ENCODE data around the gene SERPINB5. TPM values are rescaled to one million over a fixed set of nuclear protein-coding genes. Genes with fewer than 3 reads are reported as not detected.
A peak's percentile ranks its signal among the peaks of the same experiment; 100 is the strongest.

Gene SERPINB5
- total RNA-seq, 6 donors from 2014 or later: 0.61 to 0.98 TPM; not detected in 4

DNA sequence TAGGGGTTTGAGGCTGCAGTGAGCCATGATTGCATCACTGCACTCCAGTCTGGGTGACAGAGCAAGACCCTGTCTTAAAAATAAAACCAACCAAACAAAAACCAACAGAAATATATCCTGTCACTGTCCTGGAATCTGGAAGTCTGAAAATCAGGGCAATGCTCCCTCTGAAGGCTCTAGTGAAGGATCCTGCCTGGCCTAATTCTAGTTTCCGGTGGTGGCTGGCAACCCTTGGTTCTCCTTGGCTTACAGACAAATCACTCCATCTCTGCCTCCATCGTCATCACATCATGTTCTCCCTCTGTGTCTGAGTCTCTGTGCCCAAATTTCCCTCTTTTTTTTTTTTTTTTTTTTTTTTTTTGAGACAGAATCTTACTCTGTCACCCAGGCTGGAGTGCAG is 38.6 kb upstream of the SERPINB5 start:
- no peak for ATAC-seq (ENCODE audit: low FRiP score in 2 of 2)
- no peaks in the 10 kb centered on the region for H3K9me3 ChIP-seq
- no peaks in the 10 kb centered on the region for H3K27me3 ChIP-seq
- no peak for DNase-seq
- no peaks in the 10 kb centered on the region for H3K4me1 ChIP-seq
- no peak overlapping the region for H3K27ac ChIP-seq
- WGBS, 2 donors: 51 to 71% methylated on average over 2 of the region's 2 CpGs
- TF ChIP-seq EP300 (IDR thresholded peaks at IDR 0.05) (no peak), POLR2AphosphoS5 (IDR thresholded peaks at IDR 0.05) (no peak), POLR2A (IDR thresholded peaks at IDR 0.05) (no peak)
- TF ChIP-seq, protein P1, sequence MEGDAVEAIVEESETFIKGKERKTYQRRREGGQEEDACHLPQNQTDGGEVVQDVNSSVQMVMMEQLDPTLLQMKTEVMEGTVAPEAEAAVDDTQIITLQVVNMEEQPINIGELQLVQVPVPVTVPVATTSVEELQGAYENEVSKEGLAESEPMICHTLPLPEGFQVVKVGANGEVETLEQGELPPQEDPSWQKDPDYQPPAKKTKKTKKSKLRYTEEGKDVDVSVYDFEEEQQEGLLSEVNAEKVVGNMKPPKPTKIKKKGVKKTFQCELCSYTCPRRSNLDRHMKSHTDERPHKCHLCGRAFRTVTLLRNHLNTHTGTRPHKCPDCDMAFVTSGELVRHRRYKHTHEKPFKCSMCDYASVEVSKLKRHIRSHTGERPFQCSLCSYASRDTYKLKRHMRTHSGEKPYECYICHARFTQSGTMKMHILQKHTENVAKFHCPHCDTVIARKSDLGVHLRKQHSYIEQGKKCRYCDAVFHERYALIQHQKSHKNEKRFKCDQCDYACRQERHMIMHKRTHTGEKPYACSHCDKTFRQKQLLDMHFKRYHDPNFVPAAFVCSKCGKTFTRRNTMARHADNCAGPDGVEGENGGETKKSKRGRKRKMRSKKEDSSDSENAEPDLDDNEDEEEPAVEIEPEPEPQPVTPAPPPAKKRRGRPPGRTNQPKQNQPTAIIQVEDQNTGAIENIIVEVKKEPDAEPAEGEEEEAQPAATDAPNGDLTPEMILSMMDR (IDR thresholded peaks at IDR 0.05): no peak
- no peak overlapping the region for H3K4me3 ChIP-seq
- no peaks in the 10 kb centered on the region for H3K36me3 ChIP-seq

GRCh38 chr18:63439334-63439733 is 37.4 kb upstream of the SERPINB5 start:
- Histone ChIP-seq H3K9me3 (no peaks in the 10 kb centered on the region), H3K4me3 (no peak overlapping the region), H3K4me1 (no peaks in the 10 kb centered on the region), H3K27ac (no peak overlapping the region), H3K27me3 (no peaks in the 10 kb centered on the region), H3K36me3 (no peaks in the 10 kb centered on the region)
- WGBS, 2 donors: 3 to 6% methylated on average over 6 of the region's 6 CpGs
- ATAC-seq (ENCODE audit: low FRiP score in 2 of 2) (peak in 1 of 2 donors; percentile 89), DNase-seq (peak in 1 of 2 donors; percentile 32)
- TF ChIP-seq, protein P1 (IDR thresholded peaks at IDR 0.05): peak; percentile 62 to 76 (median 74)
- no peak for TF ChIP-seq POLR2AphosphoS5 (IDR thresholded peaks at IDR 0.05)

- Histone ChIP-seq H3K36me3 (no peaks in the 10 kb centered on the region), H3K27ac (no peak overlapping the region), H3K9me3 (no peaks in the 10 kb centered on the region), H3K4me1 (no peaks in the 10 kb centered on the region), H3K4me3 (no peak overlapping the region), H3K27me3 (no peaks in the 10 kb centered on the region)
- DNase-seq (no peak), ATAC-seq (ENCODE audit: low FRiP score in 2 of 2) (peak in 1 of 2 donors; percentile 79)
- TF ChIP-seq POLR2AphosphoS5 (IDR thresholded peaks at IDR 0.05) (no peak), POLR2A (IDR thresholded peaks at IDR 0.05) (no peak), EP300 (IDR thresholded peaks at IDR 0.05) (no peak)
- TF ChIP-seq, protein P1 (IDR thresholded peaks at IDR 0.05): no peak
- 40 to 58% methylated on average over 1 of the region's 1 CpG for WGBS, 2 donors
These were observed 36.5 kb upstream of the SERPINB5 start for GRCh38 chr18:63440219-63440618.

GRCh38 chr18:63440881-63441280 is 35.9 kb upstream of the SERPINB5 start:
- no peaks in the 10 kb centered on the region for H3K27me3 ChIP-seq
- DNase-seq (no peak), ATAC-seq (ENCODE audit: low FRiP score in 2 of 2) (peak in 1 of 2 donors; percentile 38)
- H3K4me3 ChIP-seq: no peak overlapping the region
- WGBS, 2 donors: 53 to 66% methylated on average over 5 of the region's 5 CpGs
- H3K36me3 ChIP-seq: no peaks in the 10 kb centered on the region
- no peaks in the 10 kb centered on the region for H3K4me1 ChIP-seq
- H3K27ac ChIP-seq: no peak overlapping the region
- no peak for TF ChIP-seq POLR2AphosphoS5 (IDR thresholded peaks at IDR 0.05)
- no peak for TF ChIP-seq POLR2A (IDR thresholded peaks at IDR 0.05)
- no peak for TF ChIP-seq EP300 (IDR thresholded peaks at IDR 0.05)
- TF ChIP-seq, protein P1 (IDR thresholded peaks at IDR 0.05): no peak
- no peaks in the 10 kb centered on the region for H3K9me3 ChIP-seq

DNA sequence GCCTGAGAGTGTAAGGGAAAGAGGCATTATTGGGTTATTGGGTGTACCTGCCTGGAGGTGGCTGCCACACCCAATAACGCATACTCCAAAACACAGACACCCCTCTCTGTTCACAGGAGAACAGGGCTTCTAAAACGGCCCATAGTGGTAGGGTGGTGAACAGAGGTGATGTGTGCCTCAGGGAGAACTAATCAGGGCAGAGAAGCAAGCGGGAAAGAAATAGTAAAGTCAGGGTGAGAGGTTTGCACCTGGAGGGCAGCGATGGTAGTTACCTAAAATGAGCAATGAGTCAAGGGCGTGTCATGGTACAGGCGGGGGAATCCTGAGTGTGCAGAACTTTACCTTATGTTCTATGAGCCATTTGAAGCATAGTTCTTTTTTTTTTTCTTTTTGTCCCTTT is 32.9 kb upstream of the SERPINB5 start:
- H3K4me1 ChIP-seq: no peaks in the 10 kb centered on the region
- TF ChIP-seq POLR2AphosphoS5 (IDR thresholded peaks at IDR 0.05) (no peak), EP300 (IDR thresholded peaks at IDR 0.05) (no peak)
- ATAC-seq (ENCODE audit: low FRiP score in 2 of 2): no peak
- H3K9me3 ChIP-seq: no peaks in the 10 kb centered on the region
- no peak overlapping the region for H3K27ac ChIP-seq
- 89 to 90% methylated on average over 6 of the region's 6 CpGs for WGBS, 2 donors
- no peaks in the 10 kb centered on the region for H3K36me3 ChIP-seq
- H3K4me3 ChIP-seq: no peak overlapping the region
- H3K27me3 ChIP-seq: no peaks in the 10 kb centered on the region
- DNase-seq: no peak

Measured in upper lobe of left lung (tissue), 6 donors.